K562 (cell line): ENCODE measurements around the gene ADAM23. TPM values are rescaled to one million over a fixed set of nuclear protein-coding genes. Genes with fewer than 3 reads are reported as not detected.

ENCODE experiments used
- ATAC-seq: fragments of 200-7000 bp; cut with Tn5 transposase; 3 replicates; pipeline ENCODE4 v1.9.1; 2020; ENCODE audit warnings: moderate library complexity
- BruUV-seq: library from RNA; stranded (reverse); fragments of 400-500 nt; replicated peaks from 2 replicates; lab custom pipeline; 2021; lab: Mats Ljungman, UMichigan
- CTCF ChIA-PET: fragments of 300-600 bp; formaldehyde crosslinking; extraction: SDS; loops from one replicate; lab custom pipeline; 2021; ENCODE audit warnings: low intra/inter-chr PET ratio; lab: Yijun Ruan, JAX
- POLR2A ChIA-PET: fragments of 300-600, 350-650 bp; sonication (Branson Sonifier 250); formaldehyde crosslinking; extraction: SDS; loops from one replicate; lab custom pipeline; 2021; ENCODE audit warnings: antibody characterized with exemption, inconsistent platforms; lab: Yijun Ruan, JAX
- DNase-seq, 4 experiments: peaks; one replicate each; pipeline versions ENCODE4 v3.0.0 to v3.0.0-alpha.2; 2011 to 2018; ENCODE audit warnings: low spot score in 3 of 4, mixed read lengths in 3 of 4; ENCODE audit errors: extremely low read depth in 1 of 4
- FAIRE-seq: peaks from 2 replicates; lab custom pipeline; 2011; peaks lifted over from hg19 to GRCh38; lab: Jason Lieb, UNC
- H2AFZ ChIP-seq: 2 replicates; pipeline ENCODE4 v1.6.0; 2011; ENCODE audit warnings: low read depth, low read length, control low read depth, inconsistent platforms
- H3K27ac ChIP-seq: fragments of 200-600 bp; 3 replicates; pipeline ENCODE4 v1.8.0; 2011; ENCODE audit warnings: low read depth, mild to moderate bottlenecking, control low read depth, inconsistent platforms, low read length, moderate library complexity, mixed read lengths; ENCODE audit errors: extremely low read depth
- H3K27me3 ChIP-seq, 2 experiments: fragments of 300-600 bp in 1 of 2; 2 replicates in 1 of 2; 3 replicates in 1 of 2; pipeline versions ENCODE4 v1.6.0 to v1.8.0; 2011; ENCODE audit warnings: inconsistent platforms in 2 of 2, low read length in 2 of 2, mild to moderate bottlenecking in 1 of 2, mixed read lengths in 1 of 2, moderate library complexity in 1 of 2; ENCODE audit not compliant: control insufficient read depth in 2 of 2, insufficient read depth in 2 of 2
- H3K36me3 ChIP-seq: fragments of 300-600 bp; 3 replicates; pipeline ENCODE4 v1.8.0; 2011; ENCODE audit warnings: mild to moderate bottlenecking, low read length, inconsistent platforms; ENCODE audit not compliant: control insufficient read depth, insufficient read depth
- H3K4me1 ChIP-seq, 2 experiments: fragments of 200-600 bp in 1 of 2; replicated peaks in 1 of 2; 2 replicates in 1 of 2; 3 replicates in 1 of 2; pipeline versions ENCODE4 v1.5.1 to v1.8.0; 2011; ENCODE audit warnings: inconsistent platforms in 2 of 2, low read length in 2 of 2, mild to moderate bottlenecking in 1 of 2, mixed read lengths in 1 of 2, moderate library complexity in 1 of 2; ENCODE audit not compliant: control insufficient read depth in 2 of 2, insufficient read depth in 2 of 2
- H3K4me2 ChIP-seq: 2 replicates; pipeline ENCODE4 v1.6.1; 2011; ENCODE audit warnings: low read length, control low read depth, inconsistent platforms, mixed read lengths; ENCODE audit not compliant: insufficient read depth
- H3K4me3 ChIP-seq: fragments of 200-600 bp; sonication (generic), shearing (Covaris generic); 2 replicates; pipeline ENCODE4 v1.5.1; 2016; ENCODE audit warnings: control low read depth, inconsistent platforms
- H3K79me2 ChIP-seq: fragments of 200-600 bp; 3 replicates; pipeline ENCODE4 v1.8.0; 2011; ENCODE audit warnings: low read length, inconsistent platforms; ENCODE audit not compliant: control insufficient read depth, insufficient read depth
- H3K9ac ChIP-seq, 2 experiments: 2 replicates each; pipeline versions ENCODE4 v1.6.0 to v1.6.1; 2011; ENCODE audit warnings: low read depth in 2 of 2, low read length in 2 of 2, control low read depth in 1 of 2, inconsistent platforms in 1 of 2, mild to moderate bottlenecking in 1 of 2, mixed read lengths in 1 of 2; ENCODE audit not compliant: insufficient read depth in 1 of 2
- H3K9me1 ChIP-seq: one replicate; pipeline ENCODE4 v1.6.0; 2011; ENCODE audit warnings: inconsistent platforms, mild to moderate bottlenecking, low read length, moderate library complexity; ENCODE audit not compliant: control insufficient read depth, insufficient read depth
- H3K9me3 ChIP-seq: replicated peaks from 2 replicates; pipeline ENCODE4 v1.5.1; 2011; ENCODE audit warnings: low read depth, low read length, inconsistent platforms; ENCODE audit not compliant: control insufficient read depth, insufficient read depth
- H4K20me1 ChIP-seq: replicated peaks from 2 replicates; pipeline ENCODE4 v1.6.1; 2011; ENCODE audit warnings: low read length, inconsistent platforms, mixed read lengths; ENCODE audit not compliant: control insufficient read depth, insufficient read depth
- CTCF ChIP-seq, 3 experiments: IDR thresholded peaks in 2 of 3; conservative IDR thresholded peaks in 1 of 3; 2 replicates each; pipeline ENCODE4 v1.5.1; 2011 to 2012; ENCODE audit warnings: low read length in 3 of 3, mild to moderate bottlenecking in 3 of 3, control low read depth in 2 of 3, improper control_type of control experiment in 1 of 3, inconsistent platforms in 1 of 3, low read depth in 1 of 3, mixed read lengths in 1 of 3, moderate library complexity in 1 of 3; ENCODE audit not compliant: insufficient read depth in 2 of 3
- KDM2B ChIP-seq: fragments of 250-450 bp; sonication (Bioruptor Pico); IDR thresholded peaks from 2 replicates; pipeline ENCODE4 v1.8.0; 2021; ENCODE audit warnings: mild to moderate bottlenecking, moderate library complexity
- RAD21 ChIP-seq, 2 experiments: fragments of 250-450 bp in 1 of 2; fragments of 450-650 bp in 1 of 2; sonication (Bioruptor Pico) in 1 of 2; formaldehyde crosslinking in 1 of 2; IDR thresholded peaks in 1 of 2; conservative IDR thresholded peaks in 1 of 2; 2 replicates each; pipeline versions ENCODE4 v1.4.0 to v1.8.0; 2020 to 2022; ENCODE audit warnings: mild to moderate bottlenecking in 2 of 2, moderate library complexity in 1 of 2
- REST ChIP-seq, 2 experiments: fragments of 450-650 bp; formaldehyde crosslinking in 1 of 2; IDR thresholded peaks; 2 replicates each; pipeline versions ENCODE4 v1.4.0 to v1.6.1; 2014 to 2020; ENCODE audit warnings: mild to moderate bottlenecking in 2 of 2, borderline replicate concordance in 1 of 2, low read depth in 1 of 2
- TFAP4 ChIP-seq: sonication (generic); formaldehyde crosslinking; IDR thresholded peaks from 2 replicates; pipeline ENCODE4 v1.8.0; 2022; ENCODE audit warnings: missing genetic modification reagents, mild to moderate bottlenecking, moderate library complexity, borderline replicate concordance
- WGBS: fragments of 100-300 bp; shearing (Covaris generic); methylation state at CpG from one replicate; pipeline ENCODE4 v1.1.6; 2016; ENCODE audit warnings: low coverage, mixed read lengths; ENCODE audit not compliant: insufficient coverage; ENCODE audit errors: missing lambda C conversion rate; 5-methylcytosine and 5-hydroxymethylcytosine counted together
- in situ Hi-C: fragments of 300-500 bp; cut with MboI; formaldehyde crosslinking; loops from 4 replicates; pipeline ENCODE4 v1.15.0; 2018; ENCODE audit warnings: inconsistent platforms, mixed read lengths
- intact Hi-C: fragments of 100-400 bp; cut with micrococcal nuclease; formaldehyde crosslinking; loops from 2 replicates; pipeline ENCODE4 v1.14.2; 2022
- polyA plus RNA-seq, 8 experiments: library from polyadenylated mRNA; depleted of rRNA in 4 of 8; stranded (reverse) in 5 of 8; unstranded in 3 of 8; fragments of >200 nt; fragmentation: Nextera tagmentation in 2 of 8; fragmentation: Illumina TruSeq in 1 of 8; extraction: Ambion mirVana in 2 of 8; extraction: Trizol in 1 of 8; gene quantifications; 2 replicates each; pipeline versions ENCODE4 v1.2.1 to v1.2.3, GENCODE V29; 2011 to 2014; ENCODE audit warnings: inconsistent platforms in 1 of 8, missing spikeins in 1 of 8
- total RNA-seq, 7 experiments: library from RNA; depleted of rRNA in 6 of 7; stranded (reverse); fragments of >200 nt in 6 of 7; fragmentation: Illumina TruSeq in 2 of 7; extraction: Trizol in 2 of 7; gene quantifications; 2 replicates each; pipeline versions ENCODE4 v1.2.1 to v1.2.3, GENCODE V29; 2011 to 2021; ENCODE audit warnings: low replicate concordance in 1 of 7

ADAM23 gene
- total and polyA plus RNA-seq, 9 of the 15 experiments (the other 6 are each of a cell fraction or from before 2014, with no cell fraction given): 0.02 TPM; not detected in 8

- DNase-seq (peak; percentile 12 to 33 (median 18)), ATAC-seq (peak; percentile 71), FAIRE-seq (peak; percentile 40)
- peak; percentile 31; the same call in 1 of the 2 replicates for TF ChIP-seq REST (IDR thresholded peaks at IDR 0.05; ENCODE audit: borderline replicate concordance)
- TF ChIP-seq REST (CRISPR knock-in tag; IDR thresholded peaks at IDR 0.05; ENCODE audit: low read depth): no peak
- TF ChIP-seq CTCF (IDR thresholded peaks at IDR 0.05 in 2 of 3, conservative IDR thresholded peaks at IDR 0.05 in 1 of 3; ENCODE audit: insufficient read depth in 2 of 3, low read depth in 1 of 3, low read length in 3 of 3): peak; percentile 29 to 59 (median 31); a peak in 3 of 6 replicates
- TF ChIP-seq KDM2B (CRISPR knock-in tag): no peak
- no peak for TF ChIP-seq TFAP4 (CRISPR knock-in tag)
- peak in 1 of 2 experiments; percentile 50; a peak in 3 of 4 replicates for TF ChIP-seq RAD21 (CRISPR knock-in tag; conservative IDR thresholded peaks at IDR 0.05 in 1 of 2, IDR thresholded peaks at IDR 0.05 in 1 of 2)
- no TSS peak for BruUV-seq
- Histone ChIP-seq H3K79me2 (no peaks in the 10 kb centered on the region), H3K27me3 (no peaks in the 10 kb centered on the region), H3K36me3 (no peaks in the 10 kb centered on the region), H3K9me3 (no peaks in the 10 kb centered on the region), H4K20me1 (no peaks in the 10 kb centered on the region), H2AFZ (no peak overlapping the region), H3K9ac (no peak overlapping the region), H3K4me3 (no peak overlapping the region), H3K9me1 (no peaks in the 10 kb centered on the region), H3K4me2 (no peak overlapping the region), H3K27ac (no peak overlapping the region), H3K4me1 (no peaks in the 10 kb centered on the region)
- in situ Hi-C loops (loop anchor here (25.0 kb wide), 1 partner anchor 906 kb away; no protein-coding TSS in a partner anchor), intact Hi-C loops (loop anchor here (1.0 to 10.0 kb wide), 3 partner anchors 164 to 918 kb away; no protein-coding TSS in a partner anchor)
- WGBS: 10% methylated on average over 5 of the region's 5 CpGs
- ChIA-PET POLR2A (interaction anchor here (0.5 to 0.6 kb wide), 2 partner anchors 58 to 281 kb away, joined by 3 to 4 read pairs; no protein-coding TSS in a partner anchor), CTCF (no interaction called here)
These were observed 113.1 kb downstream of the ADAM23 start for GRCh38 chr2:206556357-206556949.
